HG02852 (cell line): ENCODE measurements around the gene GOLGA8J.
"Not testable (repeated sequence)": the region's sequence is repeated elsewhere in the genome, so short reads cannot be mapped to it uniquely, and the experiment has no call there.

Source experiments
- ATAC-seq: cut with Tn5 transposase; IDR thresholded peaks from one replicate; pipeline ENCODE4 v1.9.1; 2021; ENCODE audit warnings: mild to moderate bottlenecking, moderate library complexity; ENCODE audit not compliant: unreplicated experiment

GOLGA8J gene

DNA sequence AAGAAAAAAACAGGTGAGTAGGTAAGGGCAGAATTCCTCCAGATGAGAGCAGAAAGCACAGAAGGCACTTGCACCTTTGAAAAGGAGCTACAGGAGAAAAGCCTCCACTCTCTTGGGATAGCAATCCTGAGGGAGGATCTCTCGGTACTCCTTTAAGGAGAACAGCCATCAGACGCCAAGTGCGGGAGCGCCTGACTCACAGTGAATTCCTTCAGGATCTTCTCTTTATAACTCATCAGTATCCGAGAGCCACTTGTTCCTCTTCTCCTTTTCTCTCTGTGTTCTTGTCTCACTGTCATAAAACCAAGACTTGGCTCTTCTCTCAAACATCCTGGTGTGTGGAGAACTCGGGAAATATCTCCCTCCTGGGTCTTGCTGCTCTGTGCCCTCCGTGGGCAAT, 10.1 kb upstream of the GOLGA8J start:
- no peak for ATAC-seq

DNA sequence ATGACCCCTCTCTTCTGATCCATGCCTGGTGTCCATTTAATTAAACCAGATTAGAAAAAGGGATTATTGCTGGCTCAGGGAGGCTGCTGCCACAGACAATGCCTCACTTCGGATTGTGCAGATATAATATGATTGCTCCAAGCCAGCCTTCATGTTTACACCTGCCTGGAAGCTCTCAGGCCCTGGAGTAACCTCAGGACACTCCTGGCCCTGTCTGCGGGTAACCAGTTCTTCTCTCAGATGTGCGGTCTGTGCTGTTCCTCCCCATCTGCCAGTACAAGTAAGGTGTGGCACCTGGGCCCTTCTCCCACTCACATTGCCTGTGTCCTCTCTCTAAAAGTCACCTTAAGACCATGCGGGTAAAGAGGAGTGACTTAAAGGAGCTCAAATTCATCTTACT, 8.8 kb upstream of the GOLGA8J start:
- ATAC-seq: no peak

DNA sequence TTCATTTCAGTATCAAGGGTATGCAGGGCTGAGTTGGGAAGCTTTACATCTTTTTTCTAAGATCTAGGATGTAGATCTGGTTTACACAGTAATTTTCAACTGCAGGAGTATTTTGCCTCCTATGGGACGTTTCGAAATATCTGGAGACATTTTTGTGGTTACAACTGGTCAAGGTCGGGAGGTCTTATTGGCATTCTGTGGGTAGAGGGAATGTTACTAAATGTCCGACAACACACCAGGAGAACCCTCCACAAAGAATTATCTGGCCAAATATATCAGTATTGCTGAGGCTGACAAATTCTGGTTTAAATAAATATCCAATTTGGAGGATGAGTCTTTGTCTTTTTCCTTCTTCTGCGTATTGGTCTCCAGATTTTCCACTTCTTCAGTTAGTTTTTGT, 1.9 kb upstream of the GOLGA8J start:
- not testable (repeated sequence) for ATAC-seq

DNA sequence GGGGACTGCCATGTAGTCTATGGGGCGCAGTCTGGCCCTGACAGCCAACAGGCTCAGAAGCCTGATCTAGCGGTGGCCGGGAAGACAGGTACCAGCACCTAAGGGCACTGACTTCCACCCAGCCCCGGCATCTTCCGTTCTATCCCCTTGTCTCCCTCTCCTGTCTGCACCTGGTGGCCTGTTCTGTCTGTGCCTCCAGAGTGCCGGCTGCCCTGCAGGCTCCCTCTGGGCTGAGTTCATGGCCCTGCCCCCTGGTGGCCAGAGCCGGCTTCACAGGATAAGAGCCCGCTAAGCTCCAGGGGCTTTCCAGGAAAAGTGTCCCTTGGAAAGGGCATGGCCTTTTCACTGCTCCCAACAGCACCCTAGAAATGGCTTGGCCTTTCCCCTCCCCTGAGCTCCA, 15.1 kb downstream of the GOLGA8J start:
- not testable (repeated sequence) for ATAC-seq

DNA sequence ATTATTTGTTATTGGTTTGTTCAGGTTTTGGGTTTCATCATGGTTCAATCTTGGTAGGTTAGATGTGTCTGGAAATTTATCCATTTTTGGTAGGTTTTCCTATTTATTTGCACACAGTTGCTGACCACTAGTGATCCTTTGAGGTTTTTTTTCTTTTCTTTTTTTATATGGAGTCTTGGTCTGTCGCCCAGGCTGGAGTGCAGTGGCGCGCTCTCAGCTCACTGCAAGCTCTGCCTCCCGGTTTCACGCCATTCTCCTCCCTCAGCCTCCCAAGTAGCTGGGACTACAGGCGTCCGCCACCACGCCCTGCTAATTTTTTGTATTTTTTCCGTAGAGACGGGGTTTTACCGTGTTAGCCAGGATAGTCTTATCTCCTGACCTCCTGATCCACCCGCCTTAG, 20.1 kb downstream of the GOLGA8J start:
- ATAC-seq: not testable (repeated sequence)

DNA sequence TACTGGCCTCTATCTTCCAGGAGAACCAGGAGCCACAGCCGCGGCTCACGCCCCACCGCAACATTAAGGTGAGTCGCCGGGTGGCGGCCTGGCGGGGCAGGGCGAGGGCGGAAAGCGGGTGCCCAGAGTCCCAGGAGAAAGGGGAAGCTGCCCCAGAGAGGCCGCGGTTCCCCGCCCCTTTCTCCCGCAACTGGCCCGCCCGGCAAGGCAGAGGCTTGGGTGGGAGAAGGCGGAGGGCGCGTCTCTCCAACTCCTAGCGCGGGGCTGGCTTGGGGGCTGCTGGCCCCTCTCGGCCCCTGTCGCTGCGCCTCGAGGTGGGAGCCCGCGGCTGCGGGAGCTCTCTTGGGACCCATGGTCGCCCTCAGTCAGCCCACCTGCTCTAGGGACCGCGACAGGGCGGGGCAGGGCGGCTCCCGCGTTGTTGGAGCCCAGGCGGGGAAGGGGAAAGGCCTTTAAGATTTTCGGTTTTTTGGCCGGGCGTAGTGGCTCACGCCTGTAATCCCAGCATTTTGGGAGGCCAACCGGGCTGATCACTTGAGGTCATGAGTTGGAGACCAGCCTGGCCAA, 21.3 kb downstream of the GOLGA8J start:
- not testable (repeated sequence) for ATAC-seq

DNA sequence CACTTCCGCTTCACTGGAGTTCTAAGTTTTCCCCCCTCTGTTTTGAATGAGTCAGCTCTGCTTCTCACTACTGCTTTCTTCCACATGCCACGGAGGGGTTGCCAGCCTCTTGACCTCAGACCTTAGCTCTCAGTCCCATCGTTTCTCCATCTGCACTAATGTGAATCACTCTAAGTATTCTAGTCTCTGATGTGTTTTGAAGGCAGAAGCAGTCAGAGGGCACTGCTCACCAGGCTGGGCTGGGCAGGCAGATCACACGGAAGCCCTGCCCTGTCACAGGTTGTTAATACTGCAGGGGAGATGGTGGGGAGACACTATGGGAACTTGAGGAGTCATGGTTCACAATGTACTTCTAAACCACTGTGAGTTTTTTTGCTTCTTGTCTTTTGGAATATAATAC, 27.8 kb downstream of the GOLGA8J start:
- not testable (repeated sequence) for ATAC-seq

DNA sequence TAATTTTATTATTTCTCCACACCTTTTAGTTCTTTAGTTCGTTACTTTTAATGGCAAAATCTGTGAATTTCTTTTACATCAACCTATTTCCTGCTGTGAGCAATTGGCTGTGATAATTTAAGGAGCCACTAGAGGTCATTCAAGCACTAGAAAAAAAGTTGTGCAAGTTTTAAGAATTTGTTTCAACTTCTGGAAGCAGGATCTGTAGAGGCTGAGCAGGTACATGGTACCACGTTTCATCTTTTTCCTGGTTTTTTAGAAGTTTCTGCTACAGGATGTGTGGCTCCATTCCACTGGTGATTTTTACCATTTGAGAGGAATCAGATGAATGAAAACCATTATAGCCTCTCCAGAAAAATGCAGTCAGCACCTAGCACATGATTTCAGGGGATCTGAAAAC, 47.3 kb downstream of the GOLGA8J start:
- ATAC-seq: not testable (repeated sequence)

DNA sequence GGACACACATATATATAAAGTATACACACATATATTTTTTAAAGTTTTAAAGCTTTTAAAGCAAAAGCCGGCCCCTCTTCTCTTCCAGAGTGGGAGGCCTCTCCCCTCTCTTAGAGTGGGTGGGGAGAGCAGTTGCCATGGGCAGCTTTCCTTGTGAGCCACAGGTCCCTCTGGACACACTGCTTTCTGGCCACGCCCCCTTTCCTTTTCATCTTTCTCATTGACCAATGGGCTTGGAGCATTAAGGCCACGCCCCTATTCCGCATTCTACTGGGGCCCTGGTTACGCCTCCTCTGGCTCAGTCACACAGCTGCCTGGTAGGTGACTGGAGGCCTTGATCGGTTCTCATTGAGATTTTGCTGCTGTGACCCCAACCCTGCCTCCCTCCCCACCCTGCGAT, 52.0 kb downstream of the GOLGA8J start, which contains the start of gene GOLGA8T:
GOLGA8T (plus strand) TSS at position 301 of the 400 bp plus-strand sequence; CDS start at position 399, 98 bp downstream.
- ATAC-seq: not testable (repeated sequence)
